GM10847 (cell line): Measurements from ENCODE around the gene UCMA.

ENCODE experiments used
- POLR2A ChIP-seq: IDR thresholded peaks from 2 replicates; pipeline ENCODE4 v1.6.1; 2011; ENCODE audit not compliant: insufficient read length; ENCODE audit errors: extremely low read depth

UCMA gene, protein sequence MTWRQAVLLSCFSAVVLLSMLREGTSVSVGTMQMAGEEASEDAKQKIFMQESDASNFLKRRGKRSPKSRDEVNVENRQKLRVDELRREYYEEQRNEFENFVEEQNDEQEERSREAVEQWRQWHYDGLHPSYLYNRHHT

DNA sequence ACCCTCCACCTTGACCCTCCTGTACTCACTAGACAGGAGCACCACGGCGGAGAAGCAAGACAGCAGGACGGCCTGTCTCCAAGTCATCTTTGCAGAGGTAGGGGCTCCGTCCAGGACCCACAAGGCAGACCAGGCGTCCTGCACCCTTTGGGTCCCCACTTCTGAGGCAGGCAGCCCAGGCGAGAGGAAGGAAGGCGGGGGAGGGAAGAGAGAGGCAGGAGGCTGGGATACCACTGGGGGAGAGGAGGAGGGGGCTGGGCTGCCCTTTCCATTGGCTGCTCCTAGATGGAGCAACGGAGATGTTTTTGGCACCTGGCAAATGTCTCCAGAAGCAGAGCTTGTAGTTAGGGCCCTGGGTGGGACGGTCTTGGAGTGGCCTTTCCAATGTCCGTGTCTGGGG is at the start of gene UCMA:
Gene UCMA, minus strand, starts transcription at position 203 of the 400 bp plus-strand sequence. Its CDS starts 116 bp downstream, at position 87.
- TF ChIP-seq POLR2A, result no peak

DNA sequence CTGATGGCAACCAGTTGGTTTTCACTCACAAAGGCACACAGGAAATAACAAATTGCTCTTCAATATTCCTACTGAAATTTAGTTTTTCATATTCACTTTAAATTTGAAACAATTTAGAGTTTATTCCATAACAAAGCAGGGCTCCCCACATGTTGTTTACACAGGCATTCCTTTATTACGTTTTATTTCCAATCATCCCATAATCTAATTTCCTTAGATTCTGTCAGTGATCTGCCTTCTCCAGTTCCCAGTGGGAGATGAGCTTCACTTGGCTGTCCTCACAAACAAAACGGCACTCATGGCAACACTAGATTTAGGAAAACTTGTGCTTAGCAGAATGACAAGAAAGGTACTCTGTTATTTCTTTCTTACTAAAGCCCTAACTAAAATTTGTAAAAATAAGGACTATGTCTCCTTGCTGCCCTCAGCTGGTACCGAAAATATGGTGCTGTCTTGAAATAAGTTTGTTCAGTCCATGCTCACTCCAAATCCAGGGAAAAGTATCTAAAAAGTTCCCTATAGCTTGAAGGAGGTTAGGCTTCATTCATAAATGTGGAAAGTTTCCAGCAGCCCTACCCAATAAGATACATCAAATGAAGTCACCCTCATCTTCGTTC is 42.7 kb upstream of the UCMA start:
- no peak for TF ChIP-seq POLR2A

DNA sequence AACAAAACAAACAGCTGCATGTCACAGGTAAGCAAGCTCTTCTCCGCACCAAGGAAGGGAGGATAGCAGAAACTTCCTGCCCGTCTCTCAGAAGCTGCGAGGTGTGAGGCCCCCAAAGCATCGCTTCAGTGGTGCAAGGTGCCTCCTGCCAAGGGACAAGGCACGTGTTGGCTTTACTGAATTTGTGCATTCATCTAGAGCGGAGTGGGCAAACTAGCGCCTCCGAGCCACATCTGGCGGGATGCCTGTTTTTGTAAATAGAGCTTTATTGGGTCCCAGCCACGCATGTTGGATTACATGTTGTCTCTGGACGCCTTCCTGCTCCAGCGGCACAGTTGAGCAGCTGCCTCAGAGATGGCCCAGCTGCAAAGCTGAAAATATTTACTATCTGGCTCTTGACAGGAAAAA is 38.0 kb upstream of the UCMA start:
- TF ChIP-seq POLR2A, result no peak

DNA sequence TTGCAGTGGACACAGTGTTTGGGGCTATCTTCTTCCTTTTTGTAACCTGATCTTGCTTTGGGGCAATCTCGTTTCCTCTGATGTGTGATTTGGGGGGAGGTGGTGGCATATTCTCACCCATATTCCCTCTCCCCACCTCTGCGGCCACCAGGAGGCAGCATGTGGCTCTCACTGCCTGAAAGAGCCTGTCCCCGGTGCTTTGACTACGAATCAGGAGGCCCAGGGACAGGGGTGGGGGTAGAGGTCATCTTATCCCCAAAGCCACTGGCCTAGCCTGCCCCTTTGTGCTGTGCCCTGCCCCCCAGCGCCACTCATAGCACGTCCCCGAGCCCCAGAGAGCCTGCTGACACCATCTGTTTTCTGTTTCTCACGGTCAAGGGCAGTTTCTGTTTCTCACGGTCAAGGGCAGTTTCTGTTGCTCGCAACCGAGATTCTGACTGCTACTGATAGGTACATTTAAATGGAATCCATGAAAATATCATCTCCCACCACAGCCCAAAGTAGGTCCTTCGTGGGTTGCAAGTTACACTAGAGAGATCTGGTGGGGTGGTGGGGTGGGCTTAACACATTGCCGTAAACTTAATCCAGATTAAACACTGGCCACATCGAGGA is 37.5 kb upstream of the UCMA start:
- no peak for TF ChIP-seq POLR2A

DNA sequence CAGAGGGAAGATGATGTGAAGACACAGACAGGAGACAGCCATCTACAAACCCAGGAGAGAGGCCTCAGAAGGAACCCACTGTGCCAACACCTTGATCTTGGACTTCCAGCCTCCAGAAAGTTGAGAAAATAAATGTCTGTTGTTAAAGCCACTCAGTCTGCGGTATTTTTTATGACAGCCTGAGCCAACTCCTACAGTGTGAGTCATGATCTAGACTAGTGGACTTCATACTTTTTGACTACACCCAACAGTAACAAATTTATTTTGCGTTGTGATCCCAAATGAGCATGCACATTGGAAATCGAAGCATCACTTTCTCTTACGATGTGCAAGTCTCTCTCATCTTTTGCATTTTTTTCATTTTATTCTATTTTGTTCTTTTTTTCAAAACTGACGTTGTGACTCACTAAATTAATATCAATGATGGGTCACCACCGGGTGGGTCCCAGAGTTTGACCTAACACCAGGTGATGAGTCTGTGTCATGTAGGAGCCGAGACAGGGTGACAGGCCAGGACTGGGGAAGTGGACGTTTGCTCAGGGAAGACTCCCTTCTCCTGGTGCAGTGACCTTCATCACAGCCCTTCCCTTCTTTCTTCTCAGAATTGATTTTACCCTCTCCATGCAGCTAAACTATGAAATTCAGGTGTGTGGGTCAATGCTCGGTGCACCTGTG is 36.8 kb upstream of the UCMA start:
- no peak for TF ChIP-seq POLR2A

DNA sequence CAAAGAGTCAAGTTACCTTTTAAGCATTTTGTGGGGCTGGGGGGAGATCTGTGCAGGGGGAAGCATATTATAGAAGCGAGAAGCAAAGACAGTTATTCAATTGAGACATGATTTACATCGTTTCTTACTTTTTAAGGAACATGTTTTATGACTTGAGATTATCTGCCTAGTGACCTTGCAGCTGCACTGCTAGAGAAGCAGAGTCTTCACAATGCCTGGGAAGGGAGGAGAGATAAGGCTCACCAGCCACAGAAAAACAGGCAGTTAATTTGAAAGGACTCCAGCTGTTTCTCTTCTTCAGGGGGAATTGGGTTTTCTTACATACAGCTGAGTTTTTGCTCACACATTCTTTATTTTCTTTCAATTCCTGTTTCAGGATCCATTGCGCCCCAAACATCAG is 34.7 kb upstream of the UCMA start:
- TF ChIP-seq POLR2A, result no peak

DNA sequence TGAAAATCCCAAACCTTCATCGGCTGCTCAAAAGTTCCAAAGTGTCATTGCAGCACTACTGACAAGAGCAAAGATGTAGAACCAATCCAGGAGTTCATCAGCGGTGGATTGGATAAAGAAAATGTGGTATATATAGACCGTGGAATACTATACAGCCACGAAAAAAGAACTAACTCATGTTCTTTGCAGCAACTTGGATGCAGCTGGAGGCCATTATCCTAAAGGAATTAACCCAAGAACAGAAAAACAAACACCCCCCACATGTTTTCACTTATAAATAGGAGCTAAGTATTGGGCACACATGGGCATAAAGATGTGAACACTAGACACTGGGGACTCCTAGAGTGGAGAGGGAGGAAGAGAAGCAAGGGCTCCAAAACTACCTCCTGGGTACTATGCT is 34.1 kb upstream of the UCMA start:
- no peak for TF ChIP-seq POLR2A

DNA sequence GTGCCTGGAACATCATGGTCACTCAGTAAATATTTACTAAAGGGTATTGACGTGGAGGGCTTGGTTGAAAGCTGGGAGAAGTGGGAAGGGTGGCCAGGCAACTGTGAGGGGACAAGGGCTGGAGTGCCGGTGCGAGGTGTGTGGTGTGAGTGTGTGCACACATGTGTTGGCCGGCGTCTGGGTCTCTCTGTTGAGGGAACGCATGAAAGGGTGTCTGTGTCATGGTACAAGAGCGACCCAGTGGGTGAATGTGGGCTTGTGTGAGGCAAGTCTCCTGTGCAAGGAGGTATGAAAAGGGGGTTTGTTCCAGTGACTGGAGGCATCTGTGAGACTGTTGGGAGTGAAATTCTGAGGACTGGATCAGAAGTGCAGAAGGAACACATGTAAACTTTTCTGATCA is 29.4 kb upstream of the UCMA start:
- no peak for TF ChIP-seq POLR2A

DNA sequence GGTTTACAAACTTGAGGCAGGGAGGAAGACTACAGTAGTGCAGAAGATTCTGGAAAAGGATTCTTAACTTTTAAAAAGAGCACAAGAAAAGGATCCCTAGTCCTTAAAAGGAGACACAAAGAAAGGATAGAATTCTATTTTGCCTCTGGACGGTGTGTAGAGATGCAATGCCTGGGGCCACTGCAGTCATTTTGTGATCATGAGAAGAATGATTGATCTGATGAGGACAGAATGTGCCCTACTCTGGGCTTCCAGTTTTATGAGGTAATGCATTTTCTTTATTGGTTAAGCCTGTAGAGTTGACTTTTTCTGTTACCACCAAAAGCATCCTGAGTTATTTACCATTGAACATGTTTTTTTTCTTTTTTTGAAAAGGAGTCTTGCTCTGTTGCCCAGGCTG is 28.3 kb upstream of the UCMA start:
- TF ChIP-seq POLR2A, result no peak

DNA sequence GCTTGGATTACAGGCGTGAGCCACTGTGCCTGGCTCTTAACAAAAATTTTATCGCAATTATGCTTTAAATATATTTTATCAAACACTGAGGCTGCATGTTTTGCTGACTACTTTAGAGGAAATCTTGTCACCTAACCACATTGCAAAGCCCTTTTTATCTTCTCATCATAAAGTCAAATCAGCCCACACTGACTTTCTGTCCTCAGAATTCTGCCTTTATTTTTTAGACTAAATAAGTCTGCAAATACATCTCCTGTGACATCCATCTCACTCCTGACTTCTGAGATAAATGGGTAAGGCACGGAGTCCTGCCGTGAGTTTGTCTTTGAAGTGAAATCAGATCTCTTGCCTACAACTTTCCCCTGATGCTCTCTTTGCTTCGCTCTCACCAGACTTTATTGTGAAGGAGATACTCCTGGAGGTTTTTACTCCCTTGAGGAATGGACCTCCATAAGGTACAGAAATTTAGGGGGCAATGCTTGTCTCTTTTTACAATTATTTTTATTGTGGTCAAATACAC is 23.5 kb upstream of the UCMA start:
- no peak for TF ChIP-seq POLR2A

DNA sequence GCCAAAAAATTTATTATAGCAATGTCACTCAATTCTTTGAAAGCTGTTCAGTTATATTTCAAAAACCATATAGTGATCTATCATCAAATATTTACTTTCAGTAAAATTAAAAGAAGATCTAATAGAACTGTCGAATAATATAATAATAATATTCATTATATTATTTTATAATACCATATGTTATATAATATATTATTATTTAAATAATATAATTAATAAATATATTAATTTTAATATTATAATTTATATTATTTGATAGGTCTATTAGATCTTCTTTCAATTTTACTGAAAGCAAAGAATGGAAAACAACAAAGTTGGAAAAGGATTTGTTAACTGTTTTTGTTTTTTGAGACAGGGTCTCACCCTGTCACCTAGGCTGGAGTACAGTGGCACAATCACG is 22.5 kb upstream of the UCMA start:
- TF ChIP-seq POLR2A, result no peak

DNA sequence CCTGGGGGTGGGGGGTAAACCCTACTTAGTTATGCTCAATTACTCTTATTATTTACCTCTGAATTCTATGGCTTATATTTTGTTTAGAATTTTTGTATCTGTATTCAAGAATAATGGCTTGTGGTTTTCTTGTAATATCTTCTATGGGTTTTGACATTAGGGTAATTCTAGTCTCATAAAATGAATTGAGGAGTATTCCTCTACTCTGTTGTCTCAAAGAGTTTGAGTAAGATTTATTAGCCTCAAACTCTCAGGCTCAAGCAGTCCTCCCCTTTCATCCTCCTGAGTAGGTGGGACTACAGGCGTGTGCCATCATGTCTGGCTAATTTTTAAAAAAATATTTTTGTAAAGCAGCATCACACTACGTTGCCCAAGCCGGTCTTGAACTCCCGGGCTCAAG is 19.6 kb upstream of the UCMA start:
- no peak for TF ChIP-seq POLR2A

DNA sequence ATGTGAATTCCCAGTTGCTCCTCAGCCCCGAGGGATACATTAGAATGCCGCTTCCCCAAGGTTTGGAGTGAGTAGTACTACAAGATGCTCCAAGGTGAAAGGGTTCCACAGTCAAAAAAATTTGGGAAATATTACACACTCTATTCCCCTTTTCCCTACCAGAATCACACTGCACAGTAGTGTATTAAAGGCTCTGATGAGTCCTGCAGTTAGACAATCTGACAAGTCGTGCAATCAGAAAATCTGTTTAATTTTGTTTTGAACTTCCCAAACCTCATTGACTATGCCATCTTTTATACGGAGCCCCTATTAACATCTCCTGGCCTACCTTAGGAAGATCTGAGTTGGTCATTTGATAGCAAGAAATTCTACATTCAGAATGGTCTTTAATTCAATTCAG is 13.6 kb upstream of the UCMA start:
- TF ChIP-seq POLR2A, result no peak

DNA sequence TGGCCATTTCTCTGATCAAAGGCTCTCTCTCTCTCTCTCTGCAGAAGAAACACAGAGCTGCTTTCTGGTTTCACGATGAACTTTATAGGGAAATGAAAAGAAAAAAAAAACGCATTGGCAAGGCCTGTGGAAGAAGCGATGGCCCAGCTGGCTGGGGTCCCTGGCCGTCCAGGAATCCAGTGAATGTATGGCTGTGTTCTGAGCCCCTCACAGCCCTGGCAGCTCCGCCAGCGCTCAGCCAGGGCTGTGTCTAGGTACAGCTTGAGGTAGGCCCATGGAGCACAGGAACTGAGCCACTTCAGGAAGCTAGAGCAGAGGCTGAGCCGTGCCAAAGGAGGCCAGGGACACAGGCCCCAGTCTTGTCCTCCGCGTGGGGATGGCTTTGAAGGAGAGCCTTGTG is 13.1 kb upstream of the UCMA start:
- no peak for TF ChIP-seq POLR2A

DNA sequence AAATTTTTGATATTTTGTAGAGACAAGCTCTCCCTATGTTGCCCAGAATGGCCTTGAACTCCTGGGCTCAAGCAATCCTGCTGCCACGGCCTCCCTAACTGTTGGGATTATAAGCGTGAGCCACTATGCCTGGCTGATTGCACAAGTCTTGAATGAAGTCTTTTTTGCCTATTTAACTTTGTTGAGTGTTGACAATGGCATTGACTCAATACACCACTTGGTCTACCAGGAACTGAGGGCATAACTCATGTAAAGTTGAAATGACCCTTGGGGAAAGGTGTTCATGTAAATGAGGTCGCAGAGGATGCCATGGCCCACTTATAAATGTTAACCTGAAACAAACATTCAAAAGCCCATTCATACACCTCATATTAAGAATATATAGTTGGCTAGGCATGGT is 7.4 kb upstream of the UCMA start:
- TF ChIP-seq POLR2A, result no peak

DNA sequence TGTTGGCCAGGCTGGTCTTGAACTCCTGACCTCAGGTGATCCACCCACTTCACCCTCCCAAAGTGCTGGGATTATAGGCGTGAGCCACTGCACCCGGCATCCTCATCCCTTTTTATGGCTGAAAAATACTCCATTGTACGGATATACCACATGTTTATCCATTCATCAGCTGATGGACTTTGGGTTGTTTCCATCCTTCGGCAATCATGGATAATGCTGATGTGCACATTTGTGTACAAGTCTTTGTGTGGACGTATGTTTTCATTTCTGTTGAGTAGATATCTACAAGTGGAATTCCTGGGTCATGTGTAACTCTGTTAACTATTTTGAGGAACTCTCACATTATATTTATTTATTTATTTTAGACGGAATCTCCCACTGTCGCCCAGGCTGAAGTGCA is 5.7 kb upstream of the UCMA start:
- no peak for TF ChIP-seq POLR2A
